ENCODE data around the gene CFAP126. TPM values are rescaled to one million over a fixed set of nuclear protein-coding genes. Genes with fewer than 3 reads are reported as not detected.

Gene CFAP126
- total and polyA plus RNA-seq, 2 of the 13 experiments (the other 11 are each of a cell fraction or from before 2014, with no cell fraction given) = not detected

GRCh38 chr1:161389691-161390558, 22.2 kb upstream of the CFAP126 start:
- in situ Hi-C loops (cut with HindIII; ENCODE audit: extremely low pct_ligation_motif_present, low pct_unique_long_range_greater_than_20kb) (loop anchor here (10.0 kb wide), 1 partner anchor 165 kb away; the partner anchor contains the start of genes APOA2 and TOMM40L), intact Hi-C loops (cut with micrococcal nuclease; ENCODE audit: unreplicated experiment) (loop anchor here (1.0 kb wide), 1 partner anchor 8 kb away; no protein-coding TSS in a partner anchor)
- 2% methylated on average over 37 of the region's 79 CpGs for WGBS (ENCODE audit: low lambda C conversion rate)
- Histone ChIP-seq H3K4me2 (ENCODE audit: low read depth, low read length) (peak overlapping the region; percentile 99), H2AFZ (ENCODE audit: low read length) (peak overlapping the region; percentile 84), H3K4me1 (ENCODE audit: insufficient read depth, low read length) (peaks cover 50% of the 10 kb centered on the region), H4K20me1 (ENCODE audit: insufficient read depth, low read length) (no peaks in the 10 kb centered on the region), H3K9ac (ENCODE audit: insufficient read depth, low read depth, low read length) (peak overlapping the region; percentile 90), H3K4me3 (replicated peaks in 1 of 3; ENCODE audit: insufficient read depth in 1 of 3, low read depth in 2 of 3, low read length in 3 of 3) (peak overlapping the region; percentile 66 to 97 (median 80)), H3K9me3 (ENCODE audit: low read length) (no peaks in the 10 kb centered on the region), H3K79me2 (ENCODE audit: insufficient read depth, low read length) (no peaks in the 10 kb centered on the region), H3K36me3 (replicated peaks in 1 of 2; ENCODE audit: control insufficient read depth in 1 of 2, insufficient read depth in 2 of 2, low read length in 2 of 2) (no peaks in the 10 kb centered on the region), H3K27ac (ENCODE audit: extremely low read length, insufficient read depth, low read length) (peak overlapping the region; percentile 74), H3K27me3 (ENCODE audit: control insufficient read depth in 1 of 2, insufficient read depth in 2 of 2, low read length in 2 of 2) (no peaks in the 10 kb centered on the region; a peak in 1 of 5 replicates)
- POLR2A ChIA-PET = interaction anchor here (0.7 to 2.4 kb wide), 15 partner anchors 8 to 207 kb away, joined by 3 to 23 read pairs (median 7); partner anchors contain the start of genes ADAMTS4, APOA2, CFAP126 and NDUFS2
- CTCF ChIA-PET (ENCODE audit: low intra/inter-chr PET ratio, low total read pairs) = no interaction called here
- peak; percentile 30 for FAIRE-seq
- peak; percentile 91 for DNase-seq (ENCODE audit: low spot score)
- BruUV-seq (replicated peaks) = no TSS peak
- peak; percentile 92 for ATAC-seq
- TF ChIP-seq ELK4 (CRISPR knock-in tag; IDR thresholded peaks at IDR 0.05; ENCODE audit: borderline replicate concordance) = peak; percentile 50; the same call in 1 of the 2 replicates
- TF ChIP-seq ZNF761 (CRISPR knock-in tag; conservative IDR thresholded peaks at IDR 0.05) = no peak
- TF ChIP-seq NR0B2 (CRISPR knock-in tag; IDR thresholded peaks at IDR 0.05) = 0 out of 2 replicates have a peak, but pooled peaks have one; percentile 24
- TF ChIP-seq HIC2 (CRISPR knock-in tag; IDR thresholded peaks at IDR 0.05; ENCODE audit: low read depth) = 0 out of 2 replicates have a peak, but pooled peaks have one; percentile 35
- TF ChIP-seq ARNTL (CRISPR knock-in tag; IDR thresholded peaks at IDR 0.05) = no peak
- TF ChIP-seq KLF11 (CRISPR knock-in tag; IDR thresholded peaks at IDR 0.05) = 0 out of 2 replicates have a peak, but pooled peaks have one; percentile 62
- TF ChIP-seq ZBTB7A (CRISPR knock-in tag; IDR thresholded peaks at IDR 0.05) = no peak
- no peak for TF ChIP-seq CEBPZ (IDR thresholded peaks at IDR 0.05; ENCODE audit: low read length)
- TF ChIP-seq ZNF572 (CRISPR knock-in tag; IDR thresholded peaks at IDR 0.05) = no peak
- TF ChIP-seq ATF3 (CRISPR knock-in tag; IDR thresholded peaks at IDR 0.05) = peak; percentile 56; the same call in 1 of the 2 replicates
- TF ChIP-seq SMARCE1 (IDR thresholded peaks at IDR 0.05; ENCODE audit: borderline replicate concordance) = no peak
- TF ChIP-seq HMG20A (CRISPR knock-in tag; IDR thresholded peaks at IDR 0.05; ENCODE audit: borderline replicate concordance) = 0 out of 2 replicates have a peak, but pooled peaks have one; percentile 10

All from HepG2 (cell line).